Activated CD4-positive, alpha-beta T cell treated with anti-CD3 and anti-CD28 coated beads, Interleukin-2, amount 10 ng/mL, durations not matched to agents 24 days and 14 days (primary cell): ENCODE measurements around the gene PKNOX2. TPM values are rescaled to one million over a fixed set of nuclear protein-coding genes. Genes with fewer than 3 reads are reported as not detected.

Experiments
- DNase-seq: peaks from one replicate; pipeline ENCODE4 v3.0.0; 2022
- H3K27ac Mint-ChIP-seq: one replicate; pipeline ENCODE4 v1.8.0; 2022; ENCODE audit warnings: mild to moderate bottlenecking, mixed read lengths
- H3K27me3 Mint-ChIP-seq: one replicate; pipeline ENCODE4 v1.8.0; 2022; ENCODE audit warnings: mixed read lengths
- H3K36me3 Mint-ChIP-seq: one replicate; pipeline ENCODE4 v1.8.0; 2022; ENCODE audit warnings: low read depth, mild to moderate bottlenecking, mixed read lengths
- H3K4me1 Mint-ChIP-seq: one replicate; pipeline ENCODE4 v1.8.0; 2021; ENCODE audit warnings: mixed read lengths
- H3K4me3 Mint-ChIP-seq: one replicate; pipeline ENCODE4 v1.8.0; 2022; ENCODE audit warnings: mild to moderate bottlenecking, moderate library complexity, mixed read lengths
- H3K9me3 Mint-ChIP-seq: one replicate; pipeline ENCODE4 v1.8.0; 2021; ENCODE audit warnings: mixed read lengths
- intact Hi-C: fragments of 100-400 bp; cut with micrococcal nuclease; formaldehyde crosslinking; loops from one replicate; pipeline ENCODE4 v1.15.1; 2023
- total RNA-seq: library from RNA; stranded (reverse); gene quantifications from 2 replicates; pipeline ENCODE4 v1.2.3, GENCODE V29; 2022

Gene PKNOX2
- total RNA-seq, 1 donor from 2014 or later: not detected

DNA sequence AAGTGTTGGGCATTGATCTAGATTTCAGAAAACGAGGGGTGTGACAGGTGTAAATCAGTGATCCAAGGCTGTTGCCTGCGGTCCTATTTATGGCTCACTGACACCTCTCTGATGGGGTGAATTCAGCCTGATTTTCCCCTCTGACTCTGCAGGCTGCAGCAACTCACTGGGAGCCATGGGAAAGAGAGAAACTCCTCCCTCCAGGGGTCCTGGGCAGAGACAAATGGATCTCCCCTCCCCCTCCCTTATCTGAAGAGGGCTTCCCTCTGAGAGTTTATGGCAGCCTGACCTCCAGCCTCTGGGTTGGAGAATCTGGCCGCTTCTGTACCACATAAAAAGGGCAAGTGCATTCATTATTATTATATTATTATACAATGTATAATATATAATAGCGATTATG, 1.8 kb upstream of the PKNOX2 start:
- no peak for DNase-seq
- peaks cover 19% of the 10 kb centered on the region for H3K4me1 Mint-ChIP-seq
- no peak overlapping the region for H3K4me3 Mint-ChIP-seq
- no peak overlapping the region for H3K27ac Mint-ChIP-seq
- peaks cover 2% of the 10 kb centered on the region for H3K36me3 Mint-ChIP-seq
- intact Hi-C loops: loop anchor here (10.0 kb wide), 2 partner anchors 182 to 408 kb away; partner anchors contain the start of gene VSIG2
- peaks cover 63% of the 10 kb centered on the region for H3K27me3 Mint-ChIP-seq
- no peaks in the 10 kb centered on the region for H3K9me3 Mint-ChIP-seq

DNA sequence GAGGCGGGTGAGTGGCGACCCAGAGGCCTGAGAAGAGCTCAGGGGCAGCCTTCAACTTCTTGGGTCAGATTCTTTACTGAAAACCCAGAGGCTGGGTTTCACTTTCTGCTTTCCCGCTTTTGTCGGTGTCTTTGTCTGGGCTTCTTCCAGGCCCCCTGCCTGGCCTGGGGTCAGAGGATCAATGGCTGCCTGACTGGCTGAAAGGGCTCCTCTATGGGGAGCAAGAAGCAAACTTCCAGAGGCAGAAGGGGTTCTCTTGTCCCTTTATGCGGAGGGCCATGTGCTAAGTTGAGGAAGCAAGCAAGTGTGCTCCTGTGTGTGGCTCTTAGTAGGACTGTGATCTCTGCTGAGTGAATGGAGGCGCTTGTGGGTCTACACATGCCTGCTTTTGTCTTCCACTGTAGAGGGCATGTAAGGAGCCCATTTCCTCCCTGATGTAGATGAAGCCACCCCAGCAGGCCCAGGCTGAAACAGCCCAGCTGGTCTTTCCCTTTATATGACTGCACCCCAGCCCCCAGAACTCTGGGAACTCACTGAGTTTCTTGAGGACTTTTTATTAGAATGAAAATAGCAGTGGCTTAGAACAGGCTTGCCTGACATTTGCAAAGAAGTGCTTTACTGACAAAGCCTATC, 1.0 kb upstream of the PKNOX2 start:
- H3K9me3 Mint-ChIP-seq: no peaks in the 10 kb centered on the region
- H3K4me1 Mint-ChIP-seq: peaks cover 19% of the 10 kb centered on the region
- peak overlapping the region; percentile 38 for H3K4me3 Mint-ChIP-seq
- H3K27ac Mint-ChIP-seq: no peak overlapping the region
- no peak for DNase-seq
- intact Hi-C loops: loop anchor here (10.0 kb wide), 2 partner anchors 181 to 409 kb away; partner anchors contain the start of gene VSIG2
- peaks cover 68% of the 10 kb centered on the region for H3K27me3 Mint-ChIP-seq
- H3K36me3 Mint-ChIP-seq: peaks cover 2% of the 10 kb centered on the region

DNA sequence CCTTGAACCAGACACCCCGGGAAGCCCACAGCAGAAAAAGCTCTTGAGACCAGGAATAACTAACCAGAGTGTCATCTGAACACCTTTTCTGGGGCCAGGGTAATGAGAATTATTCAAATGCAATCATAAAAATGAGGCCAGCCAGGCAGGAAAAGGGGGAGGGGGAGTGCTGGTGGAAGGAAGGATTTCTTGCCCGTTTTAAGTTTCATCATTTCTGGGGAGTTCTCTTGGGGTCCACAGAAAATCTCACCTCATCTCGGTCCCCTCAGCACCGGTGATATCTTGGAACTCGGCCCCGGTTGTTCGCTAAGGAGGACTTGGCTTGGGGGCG, 495 bp upstream of the PKNOX2 start:
- no peak for DNase-seq
- Mint-ChIP-seq H3K36me3 (peaks cover 2% of the 10 kb centered on the region), H3K4me1 (peaks cover 19% of the 10 kb centered on the region), H3K9me3 (no peaks in the 10 kb centered on the region), H3K27me3 (peaks cover 71% of the 10 kb centered on the region), H3K4me3 (peak overlapping the region; percentile 38), H3K27ac (no peak overlapping the region)
- intact Hi-C loops: loop anchor here (10.0 kb wide), 2 partner anchors 181 to 409 kb away; partner anchors contain the start of gene VSIG2

DNA sequence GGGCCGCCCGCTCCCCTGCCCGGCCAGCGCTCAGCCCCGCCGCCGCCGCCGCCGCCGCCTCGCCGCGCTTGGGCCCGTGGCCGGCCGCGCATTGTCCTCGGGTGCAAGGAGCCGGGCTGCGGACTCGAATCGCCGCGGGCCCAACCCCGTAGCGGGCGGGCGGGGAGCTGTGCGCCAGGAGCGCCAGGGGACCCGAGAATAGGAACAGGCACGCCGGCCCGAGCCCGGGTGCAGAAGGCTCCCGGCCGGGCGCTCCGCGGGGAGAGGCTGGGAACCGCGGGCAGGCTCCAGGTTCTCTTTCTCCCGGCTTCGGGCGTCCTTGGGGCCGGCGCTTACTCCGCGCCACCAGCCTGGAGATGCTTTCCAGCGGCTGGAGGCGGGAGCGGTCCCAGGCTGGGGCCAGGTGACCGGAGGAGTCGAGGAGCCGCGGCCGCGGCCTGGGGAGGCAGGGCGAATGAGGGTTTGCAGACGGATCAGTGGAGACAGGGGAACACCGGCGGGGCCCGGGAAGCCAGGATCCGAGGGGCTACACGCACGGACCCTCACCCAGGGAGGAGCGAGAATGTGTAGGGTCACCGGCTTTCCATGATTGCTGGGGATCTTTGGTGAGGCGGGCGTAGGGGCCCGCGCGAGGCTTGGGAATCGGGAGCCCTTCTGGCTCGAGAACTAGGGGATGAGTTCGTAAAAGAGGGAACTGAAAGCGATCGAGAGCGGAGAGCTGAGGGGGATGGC, 726 bp downstream of the PKNOX2 start:
- no peaks in the 10 kb centered on the region for H3K9me3 Mint-ChIP-seq
- peaks cover 78% of the 10 kb centered on the region for H3K27me3 Mint-ChIP-seq
- H3K4me3 Mint-ChIP-seq: peak overlapping the region; percentile 82
- H3K36me3 Mint-ChIP-seq: peaks cover 2% of the 10 kb centered on the region
- peaks cover 19% of the 10 kb centered on the region for H3K4me1 Mint-ChIP-seq
- intact Hi-C loops: loop anchor here (10.0 kb wide), 2 partner anchors 180 to 410 kb away; partner anchors contain the start of gene VSIG2
- no peak overlapping the region for H3K27ac Mint-ChIP-seq
- DNase-seq: peak; percentile 62

DNA sequence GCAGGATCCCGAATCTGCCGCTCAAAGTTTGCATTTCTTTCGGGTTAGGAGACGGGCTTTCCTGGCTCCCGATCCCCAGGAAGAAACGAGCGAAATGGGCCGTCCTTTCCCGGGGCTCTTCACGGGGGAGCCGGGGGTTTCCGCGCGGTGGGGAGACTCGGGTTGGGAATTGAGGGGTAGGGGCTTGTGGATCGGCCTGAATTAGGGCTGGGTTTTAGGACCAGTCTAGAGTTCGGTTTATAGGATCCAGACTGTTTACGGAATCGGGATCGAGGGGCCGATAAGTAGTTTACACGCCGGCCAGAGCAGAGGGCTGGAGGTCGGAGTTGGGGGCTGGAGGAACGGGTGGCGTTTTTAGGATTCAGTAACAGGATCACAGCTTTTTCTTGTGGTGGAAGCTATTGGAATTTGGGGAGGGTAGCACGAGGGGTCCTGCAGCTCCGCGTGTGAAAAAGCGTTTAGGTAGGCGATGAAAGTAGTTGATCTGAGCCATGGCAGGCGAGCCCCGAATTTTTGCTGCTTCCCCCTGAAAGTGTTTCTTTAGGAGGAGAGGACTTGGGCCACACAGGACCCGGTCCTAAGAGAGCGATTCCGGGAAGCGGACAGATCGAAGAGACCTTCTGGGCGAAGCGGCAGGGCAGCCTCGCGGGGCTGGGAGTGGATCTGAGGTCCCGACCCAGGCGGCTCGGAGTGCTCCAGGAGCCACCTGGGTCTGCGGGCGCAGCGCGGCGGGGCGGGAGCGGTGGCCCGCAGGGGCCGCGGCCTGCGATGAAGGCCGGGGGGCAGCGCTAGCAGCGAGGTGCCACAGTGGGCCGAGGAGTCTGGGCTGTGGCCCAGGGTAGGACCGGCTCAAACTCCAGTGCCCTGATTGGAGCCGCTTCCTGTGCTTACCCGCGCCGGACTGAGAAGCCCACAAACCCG, 1.6 kb downstream of the PKNOX2 start:
- intact Hi-C loops: loop anchor here (2.0 to 10.0 kb wide), 3 partner anchors 179 to 411 kb away; partner anchors contain the start of gene VSIG2
- Mint-ChIP-seq H3K4me1 (peaks cover 19% of the 10 kb centered on the region), H3K27me3 (peaks cover 76% of the 10 kb centered on the region), H3K36me3 (peaks cover 2% of the 10 kb centered on the region), H3K4me3 (peak overlapping the region; percentile 82), H3K9me3 (no peaks in the 10 kb centered on the region), H3K27ac (no peak overlapping the region)
- DNase-seq: peak; percentile 58

DNA sequence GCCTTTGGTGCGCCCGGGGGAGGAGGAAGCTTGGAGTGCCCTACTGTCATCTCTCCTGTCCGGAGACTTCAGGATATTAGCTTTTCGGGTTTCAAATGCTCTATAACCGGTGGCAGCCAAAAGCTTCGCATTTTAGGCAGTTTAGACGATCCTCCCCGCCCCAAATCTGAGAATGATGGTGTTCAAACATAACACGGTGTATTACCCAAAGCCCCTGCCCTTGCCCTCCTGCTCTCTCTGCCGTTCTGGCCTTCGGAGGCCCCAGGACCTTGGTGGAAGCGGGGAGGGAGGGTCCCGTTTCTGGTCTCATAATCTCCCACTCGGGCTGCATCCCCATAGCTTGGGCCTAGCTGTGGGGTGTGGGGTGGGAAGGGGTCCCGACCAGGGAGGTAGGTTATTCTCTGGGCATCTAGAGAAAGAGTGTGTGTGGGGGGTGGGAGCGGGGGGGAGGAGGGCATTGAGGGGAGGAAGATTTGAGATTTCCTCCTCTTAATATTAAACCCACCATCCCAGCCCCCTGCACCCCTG, 2.3 kb downstream of the PKNOX2 start:
- H3K9me3 Mint-ChIP-seq: no peaks in the 10 kb centered on the region
- H3K4me3 Mint-ChIP-seq: no peak overlapping the region
- H3K36me3 Mint-ChIP-seq: peaks cover 2% of the 10 kb centered on the region
- no peak for DNase-seq
- intact Hi-C loops: loop anchor here (2.0 to 10.0 kb wide), 3 partner anchors 178 to 412 kb away; partner anchors contain the start of gene VSIG2
- H3K27me3 Mint-ChIP-seq: peaks cover 76% of the 10 kb centered on the region
- H3K4me1 Mint-ChIP-seq: peaks cover 19% of the 10 kb centered on the region
- H3K27ac Mint-ChIP-seq: no peak overlapping the region

DNA sequence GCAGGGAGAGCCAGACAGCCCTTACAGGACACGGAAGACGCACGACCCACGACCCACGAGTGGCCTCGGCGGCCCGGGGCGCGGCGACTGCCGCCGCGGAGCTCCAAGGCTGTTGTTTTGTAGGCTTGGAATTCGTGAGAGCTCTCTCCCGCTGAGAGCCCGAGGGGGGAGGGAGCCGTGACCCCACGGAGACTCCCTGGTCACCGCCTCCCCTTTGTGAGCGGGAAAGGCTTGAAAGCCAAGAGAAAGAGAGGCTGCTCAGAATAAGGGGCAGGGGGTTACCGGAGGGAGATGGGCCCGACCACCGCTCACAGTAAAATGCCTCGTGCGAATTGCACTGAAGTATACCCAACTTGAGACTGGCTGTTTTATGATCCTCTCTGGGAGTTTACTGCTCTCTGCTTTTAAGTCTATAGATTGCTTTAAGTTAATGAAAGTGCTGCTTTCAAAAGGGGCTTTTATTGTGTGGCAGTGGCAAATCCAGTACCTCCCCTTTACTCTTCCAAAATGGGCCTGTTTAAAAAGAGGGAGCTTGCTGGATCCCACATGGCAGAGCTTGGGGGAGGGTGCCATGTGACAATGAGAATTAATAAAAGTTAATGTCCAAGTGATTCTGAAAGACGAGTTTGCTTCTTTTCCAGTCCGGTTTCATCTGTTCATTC, 2.9 kb downstream of the PKNOX2 start:
- peaks cover 71% of the 10 kb centered on the region for H3K27me3 Mint-ChIP-seq
- peaks cover 2% of the 10 kb centered on the region for H3K36me3 Mint-ChIP-seq
- no peaks in the 10 kb centered on the region for H3K9me3 Mint-ChIP-seq
- intact Hi-C loops: loop anchor here (2.0 to 10.0 kb wide), 3 partner anchors 177 to 413 kb away; partner anchors contain the start of gene VSIG2
- H3K4me1 Mint-ChIP-seq: peaks cover 19% of the 10 kb centered on the region
- no peak for DNase-seq
- no peak overlapping the region for H3K4me3 Mint-ChIP-seq
- no peak overlapping the region for H3K27ac Mint-ChIP-seq

DNA sequence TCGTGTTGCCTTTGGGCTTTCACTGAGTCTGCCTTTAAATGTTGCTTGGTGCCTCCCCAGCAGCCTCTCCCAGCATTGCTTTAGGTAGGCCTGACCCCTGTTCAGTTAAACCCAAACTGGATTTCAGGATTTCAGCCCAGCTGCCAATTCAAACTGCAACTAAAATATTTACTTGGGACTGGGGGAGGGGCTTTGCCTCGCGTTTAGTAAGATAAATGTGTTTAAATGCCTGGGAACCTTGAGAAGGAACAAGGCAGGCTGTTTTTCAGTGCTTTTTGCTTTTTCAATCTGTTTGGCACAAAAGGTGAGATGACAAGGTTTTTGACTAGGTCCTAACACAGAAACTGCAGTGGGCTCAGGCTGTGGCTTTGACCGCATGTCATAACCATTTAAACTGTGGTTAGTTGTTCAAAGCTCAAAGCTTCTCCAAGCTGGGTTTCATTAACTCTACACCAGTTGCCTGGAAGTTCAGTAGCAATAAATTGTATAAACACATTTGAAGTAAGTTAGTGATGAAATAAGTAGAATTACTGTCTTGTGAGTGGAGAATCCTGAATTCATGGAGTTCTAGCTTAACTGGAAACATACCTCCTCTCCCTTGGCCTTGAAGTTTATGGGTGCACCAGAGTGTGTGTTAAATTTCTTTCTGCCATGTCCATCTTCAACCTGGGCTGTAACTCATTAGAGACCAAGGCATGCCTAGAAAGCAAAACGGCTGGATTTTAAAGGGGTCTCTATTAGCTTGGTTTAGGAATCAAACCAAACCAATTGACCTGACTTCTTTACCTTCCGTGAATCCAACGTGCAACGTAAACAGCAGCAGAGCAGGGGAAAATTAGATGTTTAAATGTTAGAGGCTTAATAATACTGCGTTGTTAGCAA, 3.6 kb downstream of the PKNOX2 start:
- H3K4me1 Mint-ChIP-seq: peaks cover 19% of the 10 kb centered on the region
- no peak overlapping the region for H3K4me3 Mint-ChIP-seq
- DNase-seq: no peak

DNA sequence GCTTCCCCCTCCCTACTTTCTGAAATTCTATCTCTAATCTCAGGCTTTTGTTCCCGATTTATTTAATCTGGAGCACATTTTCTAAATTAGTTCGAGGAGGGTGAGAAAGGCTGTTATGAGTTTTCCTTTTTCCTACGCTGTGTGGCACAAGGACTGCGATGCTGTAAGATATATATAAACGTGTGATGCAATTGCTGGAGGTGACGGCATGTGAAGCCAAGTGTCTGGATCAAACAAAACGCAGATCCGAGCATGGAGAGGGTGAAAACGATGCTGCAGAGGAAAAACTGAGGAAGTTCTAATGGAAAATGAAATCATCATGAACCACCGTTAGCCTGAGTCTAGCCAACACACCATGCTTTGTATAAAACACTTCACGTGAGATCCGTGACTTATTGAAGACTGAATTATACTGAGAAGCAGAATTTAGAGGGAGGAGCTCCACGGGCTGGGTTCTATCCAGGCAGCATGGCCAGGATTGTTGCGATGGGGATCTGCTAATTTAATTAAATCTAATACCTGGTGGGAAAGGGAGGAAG, 4.4 kb downstream of the PKNOX2 start:
- intact Hi-C loops: loop anchor here (10.0 kb wide), 2 partner anchors 176 to 414 kb away; partner anchors contain the start of gene VSIG2
- no peak overlapping the region for H3K4me3 Mint-ChIP-seq
- no peak overlapping the region for H3K27ac Mint-ChIP-seq
- H3K4me1 Mint-ChIP-seq: peaks cover 16% of the 10 kb centered on the region
- no peaks in the 10 kb centered on the region for H3K9me3 Mint-ChIP-seq
- peaks cover 55% of the 10 kb centered on the region for H3K27me3 Mint-ChIP-seq
- H3K36me3 Mint-ChIP-seq: peaks cover 2% of the 10 kb centered on the region
- DNase-seq: no peak

More for the DNA sequence above, 3.6 kb downstream of the PKNOX2 start:
- Mint-ChIP-seq H3K27me3 (peaks cover 63% of the 10 kb centered on the region), H3K36me3 (peaks cover 2% of the 10 kb centered on the region), H3K9me3 (no peaks in the 10 kb centered on the region), H3K27ac (no peak overlapping the region)
- intact Hi-C loops: loop anchor here (2.0 to 10.0 kb wide), 3 partner anchors 177 to 413 kb away; partner anchors contain the start of gene VSIG2

DNA sequence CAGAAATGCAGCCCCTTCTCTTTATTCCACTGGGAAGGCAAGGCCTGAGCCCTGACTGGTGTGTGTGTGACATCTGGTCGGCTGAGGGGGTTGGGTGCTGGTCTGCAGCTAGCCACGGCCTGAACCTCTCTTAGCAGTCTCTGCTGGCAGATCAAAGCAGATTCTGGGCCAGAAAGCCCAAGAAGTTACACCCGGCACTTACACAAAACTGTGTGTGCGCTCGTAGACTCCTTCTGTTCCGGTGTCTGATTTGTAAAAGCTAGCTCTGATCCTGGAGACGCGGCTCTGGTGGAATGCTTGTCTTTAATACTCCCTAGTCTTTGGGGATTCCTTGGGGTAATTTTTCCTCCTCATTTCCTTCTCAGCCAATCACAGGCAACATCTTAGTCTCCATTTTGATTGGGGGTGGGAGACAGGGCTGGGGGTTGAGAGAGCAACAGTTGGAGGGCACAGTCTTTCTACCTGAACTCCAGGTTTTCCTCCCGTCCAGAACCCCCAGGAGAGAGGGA, 5.5 kb downstream of the PKNOX2 start:
- Mint-ChIP-seq H3K4me1 (peaks cover 10% of the 10 kb centered on the region), H3K9me3 (no peaks in the 10 kb centered on the region), H3K36me3 (no peaks in the 10 kb centered on the region), H3K27ac (no peak overlapping the region), H3K27me3 (peaks cover 51% of the 10 kb centered on the region), H3K4me3 (no peak overlapping the region)
- intact Hi-C loops: no loop called here
- DNase-seq: no peak

DNA sequence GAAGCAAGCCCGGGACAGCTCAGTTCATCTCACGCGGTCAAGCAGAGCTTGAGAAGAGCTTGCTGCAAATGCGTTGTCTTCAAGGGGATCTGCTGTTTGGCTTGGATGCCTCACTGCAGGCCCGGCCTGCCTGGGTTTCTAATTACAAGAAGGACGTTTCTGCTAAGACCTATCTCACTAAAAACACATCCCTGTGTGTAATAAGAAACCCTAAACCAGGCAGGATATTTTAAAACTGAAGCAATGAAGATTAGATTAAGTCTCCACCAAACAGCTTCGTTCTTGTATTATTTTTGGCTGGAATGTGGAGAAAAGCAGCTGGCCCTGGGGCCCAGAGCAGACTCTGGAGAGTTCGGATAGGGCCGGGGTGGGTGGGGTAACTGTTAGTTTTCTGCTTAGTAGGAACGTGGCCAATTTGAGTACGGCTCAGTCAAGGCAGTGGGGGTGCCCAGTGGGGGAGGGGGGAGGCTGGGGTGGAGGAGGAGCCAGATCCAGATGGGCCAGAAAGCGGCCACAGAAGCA, 6.0 kb downstream of the PKNOX2 start:
- peaks cover 7% of the 10 kb centered on the region for H3K4me1 Mint-ChIP-seq
- no peak for DNase-seq
- H3K27me3 Mint-ChIP-seq: peaks cover 51% of the 10 kb centered on the region
- no peak overlapping the region for H3K4me3 Mint-ChIP-seq
- no peak overlapping the region for H3K27ac Mint-ChIP-seq
- no peaks in the 10 kb centered on the region for H3K9me3 Mint-ChIP-seq
- intact Hi-C loops: no loop called here
- H3K36me3 Mint-ChIP-seq: no peaks in the 10 kb centered on the region
